ENCODE results near the gene PYCARD. TPM values are rescaled to one million over a fixed set of nuclear protein-coding genes. Genes with fewer than 3 reads are reported as not detected.

PYCARD gene
- total RNA-seq, 2 donors from 2014 or later: 9.6 to 25.6 TPM

DNA sequence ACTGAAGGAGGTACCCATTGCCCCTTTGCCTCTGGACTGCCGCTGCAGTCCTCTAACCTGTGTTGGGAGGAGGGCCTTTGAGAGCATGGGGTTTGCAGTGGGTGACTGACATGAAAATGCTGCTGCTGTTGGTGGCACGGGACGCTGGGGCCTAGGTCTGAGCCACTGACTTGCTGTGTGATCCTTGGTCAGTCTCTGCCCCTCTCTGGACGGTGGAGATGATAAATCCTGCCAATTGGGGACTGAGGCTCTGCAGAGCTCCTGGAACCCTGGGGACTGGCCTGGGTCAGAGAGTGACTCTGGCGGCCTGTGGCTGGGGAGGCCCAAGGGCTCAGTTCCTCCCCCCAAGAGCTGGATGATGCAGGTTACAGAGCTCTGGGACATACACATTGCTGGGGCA lies 20.5 kb upstream of the PYCARD start:
- ATAC-seq (replicated peaks): no peak
- no peaks in the 10 kb centered on the region for H3K9me3 Mint-ChIP-seq
- no peak overlapping the region for H3K4me3 Mint-ChIP-seq
- no peaks in the 10 kb centered on the region for H3K4me1 Mint-ChIP-seq
- H3K36me3 Mint-ChIP-seq (ENCODE audit: low read depth): no peaks in the 10 kb centered on the region
- H3K27ac Mint-ChIP-seq: no peak overlapping the region
- peaks cover 22% of the 10 kb centered on the region for H3K27me3 Mint-ChIP-seq

DNA sequence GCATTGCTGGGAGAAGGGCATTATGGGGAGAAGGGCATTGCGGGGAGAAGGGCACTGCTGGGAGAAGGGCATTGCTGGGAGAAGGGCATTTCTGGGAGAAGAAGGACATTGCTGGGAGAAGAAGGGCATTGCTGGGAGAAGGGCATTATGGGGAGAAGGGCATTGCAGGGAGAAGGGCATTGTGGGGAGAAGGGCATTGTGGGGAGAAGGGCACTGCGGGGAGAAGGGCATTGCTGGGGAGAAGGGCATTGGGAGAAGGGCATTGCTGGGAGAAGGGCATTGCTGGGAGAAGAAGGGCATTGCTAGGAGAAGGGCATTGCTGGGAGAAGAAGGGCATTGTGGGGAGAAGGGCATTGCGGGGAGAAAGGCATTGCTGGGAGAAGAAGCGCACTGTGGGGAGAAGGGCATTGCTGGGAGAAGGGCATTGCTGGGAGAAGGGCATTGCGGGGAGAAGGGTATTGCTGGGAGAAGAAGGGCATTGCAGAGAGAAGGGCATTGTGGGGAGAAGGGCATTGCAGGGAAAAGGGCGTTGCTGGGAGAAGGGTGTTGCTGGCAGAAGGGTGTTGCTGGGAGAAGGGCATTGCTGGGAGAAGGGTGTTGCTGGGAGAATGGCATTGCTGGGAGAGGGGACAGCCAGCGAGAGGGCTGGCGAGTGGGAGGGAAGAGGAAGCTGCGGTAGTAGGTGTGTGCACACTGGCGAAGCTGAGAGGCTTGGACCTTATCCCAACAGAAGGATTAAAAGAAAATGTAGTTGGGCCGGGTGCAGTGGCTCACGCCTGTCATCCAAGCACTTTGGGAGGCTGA lies 19.0 kb upstream of the PYCARD start:
- Mint-ChIP-seq H3K9me3 (no peaks in the 10 kb centered on the region), H3K27ac (no peak overlapping the region), H3K4me3 (no peak overlapping the region), H3K27me3 (peaks cover 30% of the 10 kb centered on the region), H3K4me1 (no peaks in the 10 kb centered on the region), H3K36me3 (ENCODE audit: low read depth) (no peaks in the 10 kb centered on the region)
- no peak for ATAC-seq (replicated peaks)

- ATAC-seq (replicated peaks): no peak
Observed at GRCh38 chr16:31219154-31219741, 16.7 kb upstream of the PYCARD start.

GRCh38 chr16:31217136-31217530 lies 14.6 kb upstream of the PYCARD start:
- Mint-ChIP-seq H3K27me3 (peaks cover 39% of the 10 kb centered on the region), H3K4me3 (peak overlapping the region; percentile 80), H3K27ac (no peak overlapping the region), H3K4me1 (peaks cover 4% of the 10 kb centered on the region), H3K36me3 (ENCODE audit: low read depth) (no peaks in the 10 kb centered on the region), H3K9me3 (no peaks in the 10 kb centered on the region)
- ATAC-seq (replicated peaks): no peak

More at GRCh38 chr16:31219154-31219741, 16.7 kb upstream of the PYCARD start:
- Mint-ChIP-seq H3K27ac (no peak overlapping the region), H3K9me3 (no peaks in the 10 kb centered on the region), H3K27me3 (peaks cover 36% of the 10 kb centered on the region), H3K36me3 (ENCODE audit: low read depth) (no peaks in the 10 kb centered on the region), H3K4me1 (peaks cover 4% of the 10 kb centered on the region), H3K4me3 (no peak overlapping the region)

GRCh38 chr16:31216422-31217135 lies 14.0 kb upstream of the PYCARD start, which contains the start of gene PYDC1:
Gene PYDC1 (minus strand): TSS chr16:31217135. CDS start chr16:31217028, 107 bp downstream.
- ATAC-seq (replicated peaks): peak; percentile 34
- Mint-ChIP-seq H3K4me1 (peaks cover 8% of the 10 kb centered on the region), H3K27me3 (peaks cover 35% of the 10 kb centered on the region)

GRCh38 chr16:31215287-31216162 lies 13.0 kb upstream of the PYCARD start:
- Mint-ChIP-seq H3K36me3 (ENCODE audit: low read depth) (no peaks in the 10 kb centered on the region), H3K9me3 (no peaks in the 10 kb centered on the region), H3K4me1 (peaks cover 10% of the 10 kb centered on the region), H3K27me3 (peaks cover 25% of the 10 kb centered on the region), H3K4me3 (peak overlapping the region; percentile 80), H3K27ac (no peak overlapping the region)
- peak; percentile 60 for ATAC-seq (replicated peaks)

More at GRCh38 chr16:31216422-31217135, 14.0 kb upstream of the PYCARD start, which contains the start of gene PYDC1:
- no peaks in the 10 kb centered on the region for H3K36me3 Mint-ChIP-seq (ENCODE audit: low read depth)
- peak within 1 kb of the TSS; percentile 80 for H3K4me3 Mint-ChIP-seq
- no peak within 1 kb of the TSS for H3K27ac Mint-ChIP-seq
- no peaks in the 10 kb centered on the region for H3K9me3 Mint-ChIP-seq

- Mint-ChIP-seq H3K9me3 (no peaks in the 10 kb centered on the region), H3K36me3 (ENCODE audit: low read depth) (no peaks in the 10 kb centered on the region), H3K4me1 (peaks cover 10% of the 10 kb centered on the region), H3K27me3 (peaks cover 25% of the 10 kb centered on the region), H3K27ac (no peak overlapping the region), H3K4me3 (peak overlapping the region; percentile 80)
- no peak for ATAC-seq (replicated peaks)
Observed at GRCh38 chr16:31214708-31215286, 12.2 kb upstream of the PYCARD start.

DNA sequence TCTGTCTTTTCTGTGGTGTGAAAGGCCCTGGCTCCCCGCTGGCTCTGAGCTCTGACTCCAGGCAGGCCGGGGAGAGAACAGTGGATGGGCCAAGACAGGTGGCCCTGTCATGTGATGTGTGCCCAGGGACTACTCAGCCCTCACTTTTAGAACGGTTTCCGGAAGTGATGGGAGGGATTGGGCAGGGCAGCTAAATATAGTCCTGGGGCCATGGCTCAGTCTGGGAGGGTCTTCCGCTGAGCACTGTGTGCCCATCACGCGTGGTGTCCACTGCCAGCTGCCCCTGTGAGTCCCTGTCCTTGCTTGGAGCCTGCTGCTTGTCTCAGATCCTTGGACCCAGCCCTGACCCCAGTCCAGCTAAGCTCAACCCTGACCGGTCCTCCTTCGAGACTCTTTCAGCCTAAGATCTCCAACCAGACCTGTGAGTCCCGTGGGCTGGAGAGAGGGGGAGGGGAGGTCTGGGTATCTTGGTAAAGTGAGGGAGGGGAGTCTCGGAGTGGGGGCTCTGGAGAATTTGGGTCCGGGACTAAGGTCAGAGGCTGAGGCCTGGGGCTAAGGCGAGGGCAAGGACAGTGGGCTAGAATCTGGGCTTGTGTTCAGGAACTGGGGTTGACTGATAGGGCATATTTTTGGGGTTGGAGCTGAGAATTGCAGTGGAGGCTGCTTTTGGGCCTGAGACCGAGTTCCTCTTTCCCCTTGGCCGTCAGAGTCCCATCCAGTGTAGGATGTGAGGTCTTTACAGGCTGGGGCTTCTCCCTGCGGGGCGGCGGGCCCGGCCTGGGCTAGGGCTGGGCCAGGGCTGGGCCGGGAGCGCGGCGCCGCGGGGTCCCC lies 11.5 kb upstream of the PYCARD start, which contains the start of gene TRIM72:
Gene TRIM72 (plus strand): TSS at position 243 of the 831 bp plus-strand sequence. CDS start 620 bp downstream, outside the sequence.
- H3K4me3 Mint-ChIP-seq: peak within 1 kb of the TSS; percentile 80
- no peaks in the 10 kb centered on the region for H3K36me3 Mint-ChIP-seq (ENCODE audit: low read depth)
- H3K4me1 Mint-ChIP-seq: peaks cover 10% of the 10 kb centered on the region
- no peaks in the 10 kb centered on the region for H3K9me3 Mint-ChIP-seq
- H3K27me3 Mint-ChIP-seq: peaks cover 24% of the 10 kb centered on the region
- H3K27ac Mint-ChIP-seq: no peak within 1 kb of the TSS
- no peak for ATAC-seq (replicated peaks)

DNA sequence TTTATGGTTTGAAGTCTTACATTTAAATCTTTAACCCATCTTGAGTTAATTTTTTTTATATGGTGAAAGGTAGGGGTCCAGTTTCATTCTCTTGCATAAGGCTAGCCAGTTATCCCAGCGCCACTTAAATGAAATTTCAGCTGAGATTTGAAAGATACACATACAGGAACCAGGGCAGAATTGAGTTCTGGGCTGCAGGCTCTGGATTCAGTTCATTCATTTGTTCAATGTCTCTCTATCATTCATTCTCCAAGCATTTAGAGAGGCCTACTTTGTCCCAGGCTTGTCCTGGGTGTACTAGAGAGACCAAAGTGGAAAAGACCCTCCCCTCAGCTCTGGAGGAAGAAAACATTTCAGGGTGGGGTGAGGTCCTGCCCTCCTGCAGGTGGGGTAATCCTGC lies 10.8 kb upstream of the PYCARD start:
- Mint-ChIP-seq H3K27me3 (peaks cover 18% of the 10 kb centered on the region), H3K4me1 (peaks cover 10% of the 10 kb centered on the region), H3K9me3 (no peaks in the 10 kb centered on the region), H3K36me3 (ENCODE audit: low read depth) (no peaks in the 10 kb centered on the region), H3K4me3 (no peak overlapping the region), H3K27ac (no peak overlapping the region)
- no peak for ATAC-seq (replicated peaks)

DNA sequence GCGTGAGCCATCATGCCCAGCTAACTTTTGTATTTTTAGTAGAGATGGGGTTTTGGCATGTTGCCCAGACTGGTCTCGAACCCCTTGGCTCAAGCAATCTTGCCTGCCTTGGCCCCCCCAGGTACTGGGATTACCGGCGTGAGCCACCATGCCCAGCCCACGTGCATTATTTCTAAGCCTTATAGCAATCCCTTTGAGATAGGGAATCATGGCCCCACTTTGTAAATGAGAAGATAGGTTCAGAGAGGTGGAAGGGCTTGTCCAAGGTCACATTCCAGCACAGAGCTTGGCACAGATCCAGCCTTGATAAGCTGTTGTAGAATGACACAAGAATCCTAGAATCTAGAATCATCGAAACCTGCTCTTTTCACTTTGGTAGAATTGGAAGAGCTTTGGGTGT lies 4.2 kb upstream of the PYCARD start:
- H3K27me3 Mint-ChIP-seq: no peaks in the 10 kb centered on the region
- peak overlapping the region; percentile 7 for H3K27ac Mint-ChIP-seq
- H3K9me3 Mint-ChIP-seq: no peaks in the 10 kb centered on the region
- H3K36me3 Mint-ChIP-seq (ENCODE audit: low read depth): no peaks in the 10 kb centered on the region
- peaks cover 10% of the 10 kb centered on the region for H3K4me1 Mint-ChIP-seq
- H3K4me3 Mint-ChIP-seq: no peak overlapping the region
- ATAC-seq (replicated peaks): no peak

DNA sequence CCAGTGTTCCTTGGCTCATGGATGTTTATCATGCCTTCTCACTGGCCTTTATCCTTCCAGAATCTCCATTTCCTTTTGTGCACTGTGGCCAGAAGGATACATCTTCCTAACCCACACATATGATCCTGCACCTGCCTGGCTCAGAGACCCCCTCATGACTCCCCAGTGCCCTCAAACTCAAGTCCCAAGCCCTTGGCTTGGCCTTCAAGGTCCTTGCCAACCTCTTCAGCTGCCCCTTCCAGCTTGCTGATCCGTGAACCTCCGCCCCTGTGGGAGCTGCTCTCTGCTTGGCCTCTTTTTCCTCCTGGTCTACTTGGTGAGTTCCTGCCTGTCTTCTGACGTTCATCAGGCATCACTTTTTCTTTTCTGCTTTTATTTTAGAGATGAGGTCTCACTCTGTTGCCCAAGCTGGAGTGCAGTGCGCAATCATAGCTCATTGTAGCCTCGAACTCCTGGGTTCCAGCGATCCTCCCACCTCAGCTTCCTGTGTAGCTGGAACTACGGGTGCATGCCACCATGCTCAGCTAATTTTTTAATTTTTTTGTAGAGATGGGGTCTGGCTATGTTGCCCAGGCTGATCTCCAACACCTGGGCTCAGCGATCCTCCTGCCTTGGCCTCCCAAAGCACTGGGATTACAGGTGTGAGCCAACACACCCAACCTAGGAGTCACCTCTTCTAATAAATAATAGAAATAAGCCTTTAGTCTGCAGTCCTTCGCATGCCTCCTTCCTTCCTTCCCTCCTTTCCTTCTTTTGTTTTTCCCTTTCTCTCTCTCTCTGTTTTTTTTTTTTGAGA lies 2.5 kb upstream of the PYCARD start:
- no peak for ATAC-seq (replicated peaks)
- H3K4me1 Mint-ChIP-seq: peaks cover 16% of the 10 kb centered on the region
- H3K27ac Mint-ChIP-seq: peak overlapping the region; percentile 72
- no peak overlapping the region for H3K4me3 Mint-ChIP-seq
- no peaks in the 10 kb centered on the region for H3K27me3 Mint-ChIP-seq
- no peaks in the 10 kb centered on the region for H3K9me3 Mint-ChIP-seq
- H3K36me3 Mint-ChIP-seq (ENCODE audit: low read depth): peaks cover under 1% of the 10 kb centered on the region

Data from activated T-helper 17 cell treated with anti-CD3 and anti-CD28 coated beads, Interleukin-2, amount 50 U/mL, for 72 hours (primary cell).